ENCODE data around the gene DDR2. TPM values are rescaled to one million over a fixed set of nuclear protein-coding genes. Genes with fewer than 3 reads are reported as not detected.

Gene DDR2
- total RNA-seq, 4 donors from 2014 or later: 76.5 to 120 (median 103) TPM

DNA sequence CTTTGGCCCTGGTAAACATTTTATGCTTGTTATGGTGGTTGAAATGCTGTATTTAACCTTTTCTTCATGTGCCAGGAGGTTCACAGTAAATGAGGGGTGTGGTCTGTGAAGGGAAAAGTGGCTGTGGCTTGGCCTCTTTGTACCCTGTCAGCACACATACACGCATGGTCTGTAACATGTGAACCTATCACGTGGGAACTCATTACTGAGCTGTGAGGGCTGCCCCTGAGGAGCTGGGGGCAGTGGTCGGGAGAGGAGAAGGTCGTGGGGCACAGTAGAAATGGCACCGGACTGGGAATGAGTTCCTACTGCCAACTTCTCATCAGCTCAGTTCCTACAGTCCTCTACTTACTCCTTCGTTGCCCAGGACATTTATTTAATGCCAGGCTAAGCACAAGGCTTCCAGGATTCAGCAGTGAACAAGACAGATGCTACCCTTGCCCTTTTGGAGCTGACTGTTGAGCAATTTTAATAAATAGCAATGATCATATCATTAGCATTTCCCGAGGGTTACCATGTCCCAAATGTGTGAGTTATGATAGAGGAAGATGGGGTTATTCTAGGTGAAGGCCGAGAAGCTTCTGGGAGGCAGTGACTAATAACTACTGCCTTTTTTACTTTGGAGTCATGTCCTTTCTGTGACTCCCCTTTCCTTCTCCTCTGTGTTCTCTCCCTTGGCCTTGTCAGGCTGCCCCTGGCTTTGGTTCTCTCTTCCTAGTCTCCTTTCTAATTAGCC is 38.8 kb downstream of the DDR2 start:
- DNase-seq (ENCODE audit: low spot score in 2 of 2): no peak
- 73 to 76% methylated on average over 8 of the region's 8 CpGs for WGBS, 2 donors
- Histone ChIP-seq H3K9me3 (no peaks in the 10 kb centered on the region), H3K27me3 (no peaks in the 10 kb centered on the region), H3K4me3 (no peak overlapping the region), H3K4me1 (peaks cover 0 to 29% (median 0%) of the 10 kb centered on the region in 4 donors), H3K36me3 (no peaks in the 10 kb centered on the region), H3K27ac (peak overlapping the region in 1 of 4 donors; percentile 27)
- TF ChIP-seq EP300 (IDR thresholded peaks at IDR 0.05): peak in 1 of 2 donors; percentile 71
- TF ChIP-seq POLR2A (IDR thresholded peaks at IDR 0.05): no peak

- Histone ChIP-seq H3K9me3 (no peaks in the 10 kb centered on the region), H3K4me1 (peaks cover 0 to 35% (median 0%) of the 10 kb centered on the region in 4 donors), H3K27ac (peak overlapping the region in 1 of 4 donors; percentile 27), H3K27me3 (no peaks in the 10 kb centered on the region), H3K4me3 (no peak overlapping the region), H3K36me3 (no peaks in the 10 kb centered on the region)
- WGBS, 2 donors: 68 to 69% methylated on average over 5 of the region's 5 CpGs
- TF ChIP-seq CTCF (IDR thresholded peaks at IDR 0.05) (no peak), POLR2A (IDR thresholded peaks at IDR 0.05) (no peak), EP300 (IDR thresholded peaks at IDR 0.05) (no peak)
- no peak for DNase-seq (ENCODE audit: low spot score in 2 of 2)
Observed at GRCh38 chr1:162671664-162672410, 39.6 kb downstream of the DDR2 start.

DNA sequence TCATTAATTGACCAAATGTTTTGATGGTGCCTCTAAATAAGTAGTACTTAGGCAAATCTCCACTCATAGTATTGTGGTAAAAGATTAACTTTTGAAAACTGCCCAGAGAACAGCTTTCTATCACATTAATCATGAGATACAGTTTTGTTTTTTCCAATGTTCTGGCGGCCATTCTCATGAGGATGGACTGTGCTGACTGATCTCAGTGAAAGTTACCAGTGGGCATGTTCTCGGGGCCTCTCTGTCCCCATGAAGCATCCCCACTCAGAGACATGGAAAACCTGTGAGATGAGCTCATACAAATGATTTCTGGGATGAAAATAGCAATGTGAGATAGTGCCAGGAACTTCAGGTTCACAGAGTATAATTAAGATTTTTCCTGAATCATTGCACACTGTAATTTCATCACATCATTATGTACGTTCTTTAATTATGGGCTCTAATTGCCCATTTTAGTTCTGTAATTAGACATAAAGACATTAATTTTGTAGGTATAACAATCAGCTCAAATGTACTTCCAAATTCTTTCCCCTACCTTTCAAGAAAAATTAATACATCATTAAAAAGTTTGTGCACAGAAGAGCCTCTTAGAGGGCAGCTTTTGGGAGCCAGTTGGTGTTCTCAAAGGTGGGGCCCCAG is 40.5 kb downstream of the DDR2 start:
- no peak for TF ChIP-seq EP300 (IDR thresholded peaks at IDR 0.05)
- no peak for TF ChIP-seq CTCF (IDR thresholded peaks at IDR 0.05)
- no peak for TF ChIP-seq POLR2A (IDR thresholded peaks at IDR 0.05)
- Histone ChIP-seq H3K4me1 (peaks cover 0 to 43% (median 0%) of the 10 kb centered on the region in 4 donors), H3K27ac (peak overlapping the region in 1 of 4 donors; percentile 11), H3K27me3 (no peaks in the 10 kb centered on the region), H3K36me3 (no peaks in the 10 kb centered on the region), H3K4me3 (no peak overlapping the region), H3K9me3 (no peaks in the 10 kb centered on the region)
- DNase-seq (ENCODE audit: low spot score in 2 of 2): no peak
- 83% methylated on average over 3 of the region's 3 CpGs for WGBS, 2 donors

DNA sequence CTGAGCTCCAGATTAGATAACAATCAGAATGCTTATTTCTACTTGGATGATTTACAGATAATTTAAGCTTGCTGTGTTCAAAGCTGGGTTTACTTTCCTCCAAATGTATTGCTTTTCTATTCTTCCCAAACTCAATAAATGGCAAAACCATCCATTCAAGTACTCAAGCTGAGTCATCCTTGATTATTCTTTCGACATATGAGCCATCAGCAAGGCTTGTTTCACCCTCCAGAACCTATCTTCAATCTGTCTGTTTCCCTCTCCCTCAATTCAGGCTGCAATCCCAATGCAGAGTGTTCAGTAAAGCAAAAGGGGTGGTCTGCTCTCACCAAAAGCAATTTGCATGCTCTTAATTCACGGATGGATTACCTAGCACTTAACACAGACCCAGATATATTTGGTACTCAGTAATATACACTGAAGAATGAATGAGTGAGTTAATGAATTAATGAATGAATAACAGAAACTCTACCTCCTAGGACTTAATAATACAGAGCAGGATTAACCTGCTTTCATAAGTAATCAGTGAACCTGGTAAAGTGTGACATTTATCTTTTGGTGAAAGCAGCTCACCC is 41.9 kb downstream of the DDR2 start:
- Histone ChIP-seq H3K4me3 (no peak overlapping the region), H3K36me3 (no peaks in the 10 kb centered on the region), H3K27me3 (no peaks in the 10 kb centered on the region), H3K9me3 (no peaks in the 10 kb centered on the region), H3K27ac (peak overlapping the region in 2 of 4 donors; percentile 11 to 53), H3K4me1 (peaks cover 0 to 49% (median 4%) of the 10 kb centered on the region in 4 donors)
- no peak for DNase-seq (ENCODE audit: low spot score in 2 of 2)
- TF ChIP-seq CTCF (IDR thresholded peaks at IDR 0.05) (no peak), EP300 (IDR thresholded peaks at IDR 0.05) (no peak), POLR2A (IDR thresholded peaks at IDR 0.05) (no peak)
- 84 to 88% methylated on average over 2 of the region's 2 CpGs for WGBS, 2 donors

DNA sequence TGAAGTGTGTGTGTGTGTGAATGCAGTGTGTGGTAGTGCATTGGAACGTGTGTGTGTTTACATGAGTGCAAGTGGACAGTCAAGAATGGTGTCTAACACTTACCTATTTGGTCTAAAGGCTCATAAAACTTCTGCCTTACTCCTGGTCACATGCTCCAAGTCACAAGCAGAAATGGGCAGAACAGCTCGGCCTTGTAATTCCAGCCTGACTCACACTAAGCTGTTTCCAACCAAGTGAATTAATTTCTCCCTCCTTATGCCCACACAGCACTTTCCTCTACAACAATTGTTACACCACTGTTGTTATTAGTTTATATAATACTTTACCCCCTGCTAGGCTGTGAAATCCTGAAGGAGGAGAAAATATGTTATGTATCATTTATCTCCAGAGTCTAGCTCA is 43.8 kb downstream of the DDR2 start:
- H3K4me3 ChIP-seq: no peak overlapping the region
- H3K4me1 ChIP-seq: peaks cover 0 to 53% (median 4%) of the 10 kb centered on the region in 4 donors
- no peaks in the 10 kb centered on the region for H3K36me3 ChIP-seq
- DNase-seq (ENCODE audit: low spot score in 2 of 2): peak in 1 of 2 donors; percentile 35
- TF ChIP-seq POLR2A (IDR thresholded peaks at IDR 0.05): no peak
- TF ChIP-seq CTCF (IDR thresholded peaks at IDR 0.05): no peak
- no peak for TF ChIP-seq EP300 (IDR thresholded peaks at IDR 0.05)
- no peaks in the 10 kb centered on the region for H3K27me3 ChIP-seq
- H3K9me3 ChIP-seq: no peaks in the 10 kb centered on the region
- H3K27ac ChIP-seq: peak overlapping the region in 2 of 4 donors; percentile 11 to 70
- WGBS, 2 donors: 55 to 69% methylated on average over 2 of the region's 2 CpGs
